Measurements from ENCODE around the gene IZUMO1.
A peak's percentile ranks its signal among the peaks of the same experiment; 100 is the strongest.
"Not testable (repeated sequence)": the region's sequence is repeated elsewhere in the genome, so short reads cannot be mapped to it uniquely, and the experiment has no call there.

Gene IZUMO1

DNA sequence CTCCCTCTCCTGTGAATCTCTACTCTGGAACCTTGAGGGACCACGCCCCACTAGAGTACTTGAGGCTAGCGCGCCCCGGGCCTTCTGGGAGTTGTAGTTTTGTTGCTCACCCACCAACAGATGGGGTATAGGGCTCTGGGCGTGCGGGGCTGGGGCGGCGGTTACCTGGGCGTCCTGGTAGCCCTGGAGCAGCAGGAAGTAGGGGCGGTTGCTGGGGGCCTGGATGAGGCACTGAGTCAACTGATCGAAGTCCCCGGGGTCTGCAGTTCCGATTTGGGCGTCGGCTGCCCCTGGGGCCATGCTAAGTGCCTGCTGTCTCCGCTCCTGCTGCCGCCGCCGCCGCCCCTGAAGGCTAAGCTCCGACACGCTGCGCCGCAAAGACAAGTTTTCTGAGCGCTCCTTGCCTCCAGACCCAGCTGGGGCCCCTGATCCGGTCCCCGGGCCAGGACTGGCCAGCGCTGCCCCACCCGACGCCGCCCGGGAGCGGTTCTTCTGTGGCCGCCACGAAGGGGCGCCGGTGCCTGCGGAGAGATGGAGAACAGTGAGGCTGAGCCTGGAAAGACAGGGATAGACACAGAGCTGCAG, 11.6 kb downstream of the IZUMO1 start:
- DNase-seq = no peak

DNA sequence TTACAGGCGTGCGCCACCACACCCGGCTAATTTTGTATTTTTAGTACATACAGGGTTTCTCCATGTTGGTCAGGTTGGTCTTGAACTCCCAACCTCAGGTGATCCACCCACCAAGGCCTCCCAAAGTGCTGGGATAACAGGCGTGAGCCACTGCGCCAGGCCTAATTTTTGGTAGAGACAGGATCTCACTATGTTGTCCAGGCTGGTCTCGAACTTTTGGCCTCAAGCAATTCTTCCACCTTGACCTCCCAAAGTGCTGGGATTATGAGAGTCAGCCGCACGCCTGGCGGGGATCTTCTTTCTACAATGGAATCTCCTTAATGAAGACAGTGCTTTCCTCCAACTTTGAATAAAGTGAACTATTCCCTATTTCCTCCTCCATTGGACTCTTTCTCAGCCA, 12.1 kb downstream of the IZUMO1 start:
- DNase-seq = no peak

DNA sequence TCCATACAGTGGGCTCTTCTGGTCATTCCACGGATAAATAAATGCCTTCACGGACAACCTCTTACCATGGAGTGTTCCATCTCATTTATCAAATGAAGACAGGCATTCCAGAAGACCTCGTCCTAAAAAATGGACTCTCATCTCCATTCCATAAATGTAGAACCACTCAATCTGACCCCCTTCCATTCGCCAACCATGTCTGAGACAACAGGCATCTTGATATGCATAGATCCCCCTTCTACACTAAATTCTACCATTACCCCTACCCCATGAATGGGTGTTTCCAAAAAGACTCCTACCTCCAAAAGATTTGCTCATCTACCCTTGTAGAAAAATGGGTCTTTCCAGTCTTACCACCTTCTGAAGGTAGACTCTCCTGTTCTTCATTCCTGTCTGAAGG, 15.3 kb downstream of the IZUMO1 start:
- no peak for DNase-seq

DNA sequence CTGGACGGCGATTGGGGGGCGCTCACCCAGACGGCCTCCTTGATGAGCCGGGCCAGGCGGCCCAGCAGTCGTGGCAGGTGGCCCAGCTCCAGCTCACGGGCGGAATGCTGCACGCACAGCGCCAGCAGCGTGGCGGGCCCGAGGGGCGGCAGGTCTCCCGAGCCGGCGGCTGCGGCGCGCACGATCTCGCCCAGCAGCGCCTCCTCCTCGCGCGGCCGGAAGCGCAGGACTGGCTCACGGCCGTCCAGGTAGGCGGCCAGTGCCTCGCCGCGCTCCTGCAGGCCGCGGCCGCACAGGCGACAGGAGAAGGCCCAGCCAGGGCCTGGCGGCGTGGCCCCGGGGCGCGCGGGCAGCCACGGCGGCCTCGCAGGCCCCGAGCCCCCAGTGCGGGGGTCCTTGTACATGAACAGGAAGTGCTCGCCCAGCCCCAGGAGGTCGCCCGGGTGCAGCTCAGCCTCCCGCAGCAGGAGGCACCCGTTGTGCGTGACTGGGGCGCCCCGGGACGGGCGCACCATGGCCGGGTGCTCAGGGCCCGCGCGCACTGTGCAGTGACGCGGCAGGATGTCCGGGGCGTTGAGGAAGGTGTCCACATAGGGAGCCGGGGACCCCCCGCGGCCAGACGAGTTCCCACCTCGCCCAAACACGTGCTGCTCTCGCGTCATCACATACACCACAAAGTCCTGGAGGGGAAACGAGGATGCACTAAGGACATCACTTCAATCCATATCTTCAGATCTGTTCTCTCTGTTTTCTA, 17.6 kb downstream of the IZUMO1 start:
- DNase-seq = no peak

DNA sequence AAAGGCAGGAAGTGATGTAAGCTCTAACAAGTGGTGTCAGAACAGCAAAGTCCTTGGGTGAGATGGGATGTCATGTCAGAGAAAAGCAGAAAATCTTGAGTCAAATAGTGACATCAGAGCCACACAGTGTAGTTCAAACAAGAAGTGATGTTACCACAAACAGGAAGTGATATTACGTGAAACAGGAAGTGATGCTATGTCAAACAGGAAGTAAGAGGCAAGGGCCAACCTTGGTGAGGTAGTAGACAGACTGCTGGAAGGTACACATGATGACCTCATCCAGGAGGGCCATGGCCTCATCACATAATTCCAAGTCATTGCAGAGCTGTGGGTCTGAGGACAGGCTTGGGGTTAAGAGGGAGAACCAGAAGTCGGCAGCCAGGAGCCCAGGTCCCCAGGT, 20.2 kb downstream of the IZUMO1 start:
- DNase-seq = no peak

DNA sequence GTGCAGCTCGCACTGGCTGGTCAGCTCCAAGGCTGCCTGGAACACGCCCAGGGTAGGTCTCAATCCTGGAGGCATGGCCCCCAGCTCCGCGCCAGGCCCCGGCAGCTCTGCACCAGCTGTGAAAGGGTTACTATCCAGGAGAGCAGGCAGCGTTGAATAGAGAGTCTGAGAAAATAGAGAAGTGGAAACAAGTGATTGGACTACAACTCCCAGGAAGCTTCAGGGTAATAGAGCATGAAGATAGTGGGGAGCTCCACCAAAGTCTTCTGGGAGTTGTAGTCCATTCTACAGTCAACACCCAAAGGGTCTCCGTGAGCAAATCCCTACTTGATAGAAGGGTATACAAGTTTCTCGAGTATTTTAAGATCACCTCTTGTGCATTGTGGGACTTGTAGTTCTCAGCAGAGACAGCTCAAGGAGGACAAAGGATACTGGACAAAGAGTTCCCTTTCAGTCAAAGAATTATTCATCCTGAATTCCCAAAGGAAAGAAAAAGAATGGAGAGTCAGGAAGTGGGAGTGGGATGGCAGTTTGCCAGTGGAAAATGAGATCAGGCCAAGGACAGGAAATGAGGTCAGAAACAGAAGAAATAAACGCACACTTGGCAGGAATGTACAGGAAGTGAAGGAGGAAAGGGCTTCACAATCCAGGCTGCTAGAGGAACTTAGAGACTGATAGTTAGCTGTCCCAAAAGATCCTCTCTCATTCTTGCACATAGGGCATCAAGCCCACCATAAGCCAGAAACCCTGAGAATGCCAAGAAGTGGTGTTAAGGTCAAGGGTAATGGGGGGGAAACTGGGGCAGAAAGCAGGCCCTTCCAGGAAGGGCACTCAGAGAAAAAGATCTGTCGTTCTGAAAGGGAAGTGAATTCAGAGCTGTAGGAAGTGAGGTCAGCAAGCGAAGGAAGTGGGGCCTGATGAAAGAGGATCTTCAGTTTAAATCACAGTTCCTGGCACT, 21.6 kb downstream of the IZUMO1 start:
- no peak for DNase-seq

DNA sequence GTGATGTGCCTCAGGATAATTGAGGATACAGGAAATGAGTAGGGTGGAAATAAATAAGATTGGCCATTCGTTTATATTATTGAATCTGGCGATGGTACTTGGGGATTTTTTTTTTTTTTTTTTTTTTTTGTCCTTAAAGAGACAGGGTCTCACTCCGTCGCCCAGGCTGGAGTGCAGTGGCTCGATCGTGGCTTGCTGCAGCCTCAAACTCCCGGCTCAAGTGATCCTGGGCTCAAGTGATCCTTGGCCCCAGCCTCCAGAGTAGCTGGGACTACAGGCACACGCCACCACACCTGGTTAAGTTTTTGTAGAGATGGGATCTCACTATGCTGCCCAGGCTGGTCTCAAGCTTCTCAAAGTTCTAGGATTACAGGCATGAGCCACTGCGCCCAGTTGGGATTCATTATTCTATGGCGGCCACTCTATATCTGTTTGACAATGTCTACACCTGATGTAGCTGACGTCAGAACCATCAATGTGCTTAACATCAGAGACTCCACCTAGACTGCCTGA, 24.5 kb downstream of the IZUMO1 start:
- DNase-seq = no peak

DNA sequence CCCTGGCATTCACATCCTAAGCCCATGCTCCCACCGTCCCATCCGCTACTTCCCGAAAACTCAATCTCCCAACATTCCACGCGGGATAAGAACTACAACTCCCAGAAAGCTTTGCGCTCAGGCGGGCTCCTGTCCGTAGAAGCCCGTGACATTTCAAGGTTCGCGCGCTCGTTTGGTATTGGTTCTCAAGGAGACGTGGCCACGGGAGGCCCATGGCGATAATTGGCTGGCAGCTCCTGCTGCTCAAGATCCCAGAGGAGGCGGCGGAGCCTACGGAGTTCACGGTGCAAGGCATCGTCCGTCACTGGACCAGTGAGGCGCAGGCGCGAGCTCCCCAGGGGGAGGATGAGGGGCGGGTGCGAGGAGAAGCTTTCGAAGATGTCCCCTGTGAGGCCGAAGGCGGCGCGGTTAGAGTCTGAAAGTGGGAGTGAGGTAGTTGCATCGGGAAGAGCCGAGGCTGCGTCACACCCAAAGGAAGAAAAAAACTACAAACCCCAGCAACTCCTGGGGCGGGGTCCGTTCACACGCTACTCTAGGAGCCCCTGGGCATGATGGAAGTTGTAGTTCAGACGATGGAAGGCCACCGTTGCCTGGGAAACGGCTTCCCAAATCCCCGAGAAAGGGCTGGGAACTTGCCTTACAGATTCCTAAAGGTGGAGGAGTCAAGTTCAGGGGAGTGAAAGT, 26.0 kb downstream of the IZUMO1 start:
- peak; percentile 76 to 86 (median 79) for DNase-seq

DNA sequence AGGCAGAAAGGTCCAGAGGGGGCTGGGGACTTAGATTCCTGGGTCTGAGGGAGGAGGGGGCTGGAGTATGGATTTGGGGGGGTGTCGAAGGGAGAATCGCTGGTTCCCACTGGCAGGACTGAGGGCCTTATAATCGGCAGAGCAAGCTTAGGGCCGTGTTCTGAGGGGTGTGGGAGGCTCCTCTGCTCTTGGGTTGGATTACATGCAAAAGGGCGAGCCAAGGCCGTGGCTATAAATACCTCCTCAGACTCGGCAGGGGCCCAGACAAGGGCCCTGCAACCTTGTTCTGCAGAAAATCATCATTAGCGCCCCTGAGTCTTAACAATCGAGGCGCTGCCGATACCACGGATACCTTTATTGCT, 26.5 kb downstream of the IZUMO1 start:
- DNase-seq = no peak

DNA sequence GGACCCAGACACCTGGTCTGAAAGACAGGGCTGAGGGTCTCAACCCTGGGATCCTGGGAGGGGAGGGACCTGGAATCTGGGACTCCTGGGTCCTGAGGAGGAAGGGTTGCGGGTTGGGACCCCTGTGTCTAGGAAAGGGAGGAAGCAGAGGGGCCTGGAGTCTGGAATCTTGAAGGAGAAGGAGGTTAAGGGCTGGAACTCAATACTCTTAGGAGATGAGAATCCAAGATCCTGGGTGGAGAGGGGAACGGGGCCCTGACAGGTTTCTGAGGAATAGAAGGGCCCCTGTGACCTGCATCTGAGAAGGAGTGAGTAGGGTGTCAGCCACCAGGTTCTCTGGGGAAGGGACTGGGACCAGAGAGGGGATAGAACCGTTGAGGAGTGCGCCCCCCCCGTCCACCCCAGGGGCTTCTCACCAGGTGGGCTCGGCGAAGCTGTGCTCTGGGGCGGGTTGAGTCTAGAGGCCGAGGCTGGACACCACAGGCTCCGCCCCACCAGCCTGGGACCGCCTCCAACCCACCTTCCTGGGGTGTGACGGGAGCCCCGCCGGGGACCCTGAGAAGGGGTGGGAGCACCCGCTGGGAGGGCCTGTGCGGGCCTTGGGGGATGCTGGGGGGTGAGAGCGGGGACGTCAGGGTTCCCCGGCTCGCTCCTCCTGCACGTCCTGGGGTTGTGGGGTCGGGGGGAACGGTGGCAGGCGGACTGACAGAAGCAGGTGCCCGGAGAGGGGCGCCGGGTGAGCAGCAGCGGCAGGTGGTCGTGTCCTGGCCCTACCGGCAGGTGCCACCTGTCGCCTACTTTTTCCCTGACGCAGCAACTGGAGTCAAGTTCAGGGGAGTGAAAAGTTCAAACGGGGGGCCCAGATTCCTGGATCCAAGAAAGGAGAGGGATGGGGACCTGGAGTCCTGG, 27.2 kb downstream of the IZUMO1 start, which contains the start of gene MAMSTR:
TSS of gene MAMSTR (minus strand) at position 463 of the 909 bp plus-strand sequence. CDS start 694 bp downstream, outside the sequence.
- no peak for DNase-seq

DNA sequence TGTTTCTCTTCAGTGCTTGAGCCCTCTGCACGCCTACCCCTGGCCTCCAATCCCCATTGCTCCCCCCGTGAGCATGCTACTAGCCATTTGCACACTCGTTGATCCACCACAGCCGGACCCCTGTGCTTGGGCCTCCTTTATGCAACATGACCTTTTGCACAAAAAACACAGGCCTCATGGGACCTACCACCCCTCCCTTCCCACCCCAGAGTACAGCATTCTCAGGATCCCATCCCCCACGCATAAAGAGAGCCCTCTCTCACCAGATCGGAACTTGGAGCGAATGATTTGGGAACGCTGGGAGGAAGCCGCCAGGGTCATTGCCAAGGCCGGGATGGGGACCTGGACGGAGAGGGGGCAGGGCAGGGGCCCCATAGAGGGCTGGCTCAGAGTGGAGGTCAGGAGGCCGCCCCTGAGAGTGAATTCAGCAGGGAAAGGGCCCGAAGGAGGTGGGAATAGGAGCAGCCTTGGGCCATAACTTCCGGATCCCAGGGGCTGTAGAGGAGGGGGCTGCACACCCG, 27.9 kb downstream of the IZUMO1 start:
- DNase-seq = no peak

DNA sequence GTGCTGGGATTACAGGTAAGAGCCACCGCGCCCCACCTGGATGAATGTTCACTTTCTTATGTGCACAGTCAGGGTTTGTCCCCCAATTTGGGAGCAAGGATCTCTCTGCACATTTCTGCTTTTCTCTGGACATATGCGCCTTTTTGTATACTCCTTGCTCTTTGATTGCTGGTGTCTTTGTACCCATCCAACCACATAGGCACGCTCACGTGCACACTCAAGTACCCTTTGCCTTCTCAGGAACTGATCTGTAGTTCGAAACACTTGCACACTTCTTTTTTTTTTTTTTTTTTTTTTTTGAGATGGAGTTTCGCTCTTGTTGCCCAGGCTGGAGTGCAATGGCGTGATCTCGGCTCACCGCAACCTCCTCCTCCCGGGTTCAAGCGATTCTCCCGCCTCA, 28.6 kb downstream of the IZUMO1 start:
- not testable (repeated sequence) for DNase-seq

DNA sequence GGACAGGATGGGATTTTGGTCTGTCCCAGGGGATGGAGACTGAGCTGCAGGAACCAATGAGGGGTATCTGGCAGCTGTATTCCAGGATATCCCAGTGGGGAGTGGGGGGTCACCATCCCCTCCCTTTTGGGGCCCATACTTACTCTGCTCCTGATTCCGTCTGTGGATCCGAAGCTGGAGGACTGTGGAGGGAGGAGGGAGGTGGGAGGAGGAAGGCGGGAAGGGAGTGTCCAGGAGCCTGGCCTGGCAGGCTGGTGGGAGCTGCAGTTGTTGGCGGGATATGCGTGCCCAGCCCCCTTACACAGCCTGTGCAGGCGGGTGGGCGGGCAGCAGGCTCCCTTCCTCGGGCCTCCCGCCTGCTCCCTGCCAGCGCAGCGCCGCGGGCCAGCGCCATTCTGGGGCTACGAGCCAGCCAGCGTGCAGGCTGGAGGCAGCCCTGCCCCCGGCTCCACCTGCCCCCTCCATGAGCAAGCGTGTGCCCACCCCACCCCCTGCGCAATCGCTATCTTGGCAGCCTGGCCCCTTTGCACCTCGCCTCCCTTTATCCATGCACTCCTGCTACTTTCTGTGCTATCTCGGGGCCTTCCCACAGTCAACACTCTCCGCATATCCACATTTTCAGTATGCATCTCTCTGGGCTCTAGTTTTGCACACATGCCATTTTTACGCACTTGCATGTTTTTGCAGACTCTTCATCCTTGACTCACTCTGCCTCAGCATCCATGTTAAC, 30.0 kb downstream of the IZUMO1 start:
- no peak for DNase-seq

DNA sequence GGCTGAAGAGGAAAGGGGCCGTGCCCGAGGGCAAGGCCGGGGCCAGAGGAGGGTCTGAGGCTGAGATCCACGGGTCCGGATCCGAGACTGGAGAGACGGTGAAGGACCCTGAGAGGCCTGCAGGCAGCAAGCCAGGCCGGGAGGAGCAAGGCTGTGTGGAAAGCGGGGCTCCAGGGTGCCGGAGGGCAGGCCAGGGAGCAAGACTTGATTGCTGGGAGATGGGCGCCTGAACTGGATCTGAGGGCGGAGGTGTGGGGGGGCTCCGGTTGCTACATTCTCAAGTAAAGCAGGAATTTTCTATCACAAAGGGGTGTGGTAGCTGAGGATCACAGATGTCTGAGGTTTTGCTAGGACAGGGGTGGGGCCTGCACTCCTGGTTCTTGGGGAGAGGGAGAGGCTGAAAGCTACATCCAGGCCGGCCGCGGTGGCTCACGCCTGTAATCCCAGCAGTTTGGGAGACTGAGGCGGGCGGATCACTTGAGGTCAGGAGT, 31.0 kb downstream of the IZUMO1 start:
- DNase-seq = no peak

DNA sequence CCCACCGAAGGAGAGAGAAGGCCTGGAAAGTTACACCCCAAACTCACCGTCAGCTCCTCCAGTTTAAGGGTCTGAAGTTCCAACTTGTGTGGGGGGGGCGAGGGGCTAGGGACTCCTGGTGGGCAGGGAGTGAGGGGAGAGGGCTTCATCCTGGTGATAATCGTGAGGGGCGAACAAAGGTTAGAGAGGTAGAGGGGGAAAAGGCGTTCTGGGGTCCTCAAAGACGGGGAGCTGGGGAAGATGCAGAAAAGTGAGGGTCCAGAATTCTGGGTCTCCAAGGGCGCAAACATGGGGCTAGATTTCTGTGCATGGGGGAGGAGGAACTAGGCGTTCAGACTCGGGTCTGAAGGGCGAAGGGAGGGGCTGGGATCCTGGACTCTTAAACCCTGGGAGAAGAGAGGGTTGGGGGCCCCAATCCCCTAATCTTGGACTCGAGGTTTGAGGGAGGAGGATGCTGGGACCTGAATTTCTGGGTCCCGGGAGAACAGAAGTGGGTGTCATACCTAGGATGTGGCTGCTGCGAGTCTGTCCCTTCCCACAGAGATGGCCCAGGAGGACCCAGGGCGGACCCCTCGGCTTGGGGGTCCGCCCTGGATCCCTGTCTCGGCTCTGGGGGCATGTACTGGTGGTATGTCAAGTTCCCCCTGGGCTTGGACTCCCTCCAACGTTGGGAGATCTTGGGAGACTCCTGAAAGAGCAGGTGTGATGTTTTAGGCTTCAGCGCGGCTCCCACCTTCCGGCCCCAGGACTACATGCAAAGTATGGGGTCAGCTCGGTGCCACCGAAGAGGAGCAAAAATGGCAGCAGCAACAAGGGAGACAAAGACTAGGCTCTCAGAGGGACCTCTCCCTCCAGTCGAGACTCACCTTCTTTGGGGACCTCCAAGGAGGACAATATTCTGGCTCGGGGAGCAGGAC, 31.7 kb downstream of the IZUMO1 start:
- DNase-seq = no peak

DNA sequence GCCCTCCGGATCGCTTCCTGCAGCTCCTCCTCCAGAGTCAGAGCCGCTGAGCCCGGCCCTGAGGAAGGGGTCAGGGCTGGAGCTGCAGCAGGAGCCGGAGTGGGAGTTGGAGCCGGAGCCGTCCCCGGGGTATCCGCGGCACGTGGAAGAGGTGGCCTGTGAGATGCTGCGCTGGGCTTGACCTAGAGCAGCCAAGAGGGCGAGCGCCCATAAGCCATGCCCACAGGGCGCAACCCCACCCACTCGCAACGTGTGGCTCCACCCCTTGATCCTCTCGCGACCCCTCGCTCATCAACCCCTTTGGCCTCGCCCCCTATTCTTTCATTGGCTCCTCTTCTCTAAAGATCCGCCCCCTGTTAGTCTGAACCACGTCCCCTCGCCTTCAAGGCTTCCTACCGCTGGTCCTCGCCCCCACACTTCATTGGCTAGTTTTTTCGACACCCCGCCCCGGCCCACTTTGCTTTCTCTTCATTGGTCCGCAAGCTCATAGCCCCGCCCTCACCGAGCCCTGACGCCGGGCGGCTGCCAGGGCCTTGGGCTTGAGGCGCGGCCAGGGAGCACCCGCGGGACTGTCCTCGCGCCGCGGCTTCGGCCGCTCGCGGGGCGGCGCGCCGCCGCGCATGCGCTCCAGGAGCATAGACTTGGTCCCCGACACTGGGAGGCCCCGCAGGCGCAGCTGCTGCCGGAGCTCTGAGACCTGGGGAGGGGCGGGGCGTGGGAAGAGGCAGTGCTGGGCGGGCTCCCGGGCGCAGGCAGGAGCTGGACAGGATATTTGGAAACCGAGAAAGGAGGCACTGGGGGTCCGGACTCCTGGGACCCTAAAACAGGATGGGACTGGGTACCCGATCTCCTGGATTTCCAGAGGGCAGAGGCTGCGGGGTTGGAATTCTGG, 32.6 kb downstream of the IZUMO1 start:
- peak; percentile 90 to 94 (median 94) for DNase-seq

DNA sequence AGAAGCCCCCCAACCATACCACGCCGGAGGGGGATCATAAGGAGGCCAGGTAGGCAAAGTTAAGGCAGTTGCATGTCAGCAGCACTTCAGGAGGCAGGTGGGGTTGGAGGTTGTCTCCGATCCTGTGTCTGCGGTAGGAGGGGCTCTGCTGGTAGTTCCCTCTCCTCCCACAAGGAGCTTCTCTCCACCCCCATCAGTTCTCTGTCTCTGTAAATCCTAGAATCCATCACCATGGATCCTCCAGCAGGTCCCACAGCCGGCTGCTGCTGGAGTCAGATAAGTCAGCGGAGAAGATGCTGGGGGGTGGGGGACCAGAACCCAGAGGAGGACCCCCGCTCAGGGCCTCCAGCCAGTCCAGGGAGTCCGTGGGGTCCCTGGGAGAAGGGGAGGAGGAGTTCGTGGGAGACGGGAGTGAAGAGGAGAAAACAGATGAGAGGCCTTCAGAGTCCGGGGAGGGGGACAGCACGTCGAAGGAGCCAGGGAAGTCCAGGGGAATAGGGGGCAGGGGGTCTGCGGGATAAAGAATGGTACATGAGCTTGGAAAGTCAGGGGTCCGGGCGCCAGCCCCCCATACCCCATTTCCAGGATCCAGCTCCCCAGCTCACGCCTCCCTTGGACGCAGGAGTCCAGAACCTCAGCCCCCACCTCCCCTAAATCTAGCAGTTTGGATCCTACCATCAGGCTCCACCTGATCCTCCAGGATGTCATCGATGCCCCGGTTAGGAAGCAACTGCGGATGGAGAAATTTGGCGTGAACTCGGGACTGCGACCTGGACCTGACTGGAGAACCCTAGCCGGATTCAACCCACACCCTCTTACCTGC, 33.5 kb downstream of the IZUMO1 start:
- DNase-seq = no peak
